Calu3 (cell line): ENCODE measurements around the gene FEM1C. TPM values are rescaled to one million over a fixed set of nuclear protein-coding genes. Genes with fewer than 3 reads are reported as not detected.
"Not testable (repeated sequence)": the region's sequence is repeated elsewhere in the genome, so short reads cannot be mapped to it uniquely, and the experiment has no call there.

Experiments
- BruUV-seq: library from RNA; stranded (reverse); fragments of 400-500 nt; replicated peaks from 2 replicates; lab custom pipeline; 2021; lab: Mats Ljungman, UMichigan
- CTCF ChIA-PET: fragments of 300-600 bp; sonication (Branson Sonifier 250); formaldehyde crosslinking; loops from one replicate; lab custom pipeline; 2022; ENCODE audit warnings: antibody characterized with exemption; lab: Charles Lee
- DNase-seq: peaks from one replicate; pipeline ENCODE4 v3.0.0; 2022
- H3K27ac Mint-ChIP-seq: one replicate; pipeline ENCODE4 v1.8.0; 2022; ENCODE audit warnings: mixed read lengths; ENCODE audit not compliant: unreplicated experiment
- H3K27me3 Mint-ChIP-seq: one replicate; pipeline ENCODE4 v1.8.0; 2022; ENCODE audit warnings: mixed read lengths; ENCODE audit not compliant: unreplicated experiment
- H3K36me3 Mint-ChIP-seq: one replicate; pipeline ENCODE4 v1.8.0; 2022; ENCODE audit warnings: mild to moderate bottlenecking, moderate library complexity, mixed read lengths; ENCODE audit not compliant: insufficient read depth, unreplicated experiment
- H3K4me1 Mint-ChIP-seq: one replicate; pipeline ENCODE4 v1.8.0; 2022; ENCODE audit warnings: mild to moderate bottlenecking, low read depth, mixed read lengths; ENCODE audit not compliant: unreplicated experiment
- H3K4me3 Mint-ChIP-seq: one replicate; pipeline ENCODE4 v1.8.0; 2022; ENCODE audit warnings: mild to moderate bottlenecking, low read depth, moderate library complexity, mixed read lengths; ENCODE audit not compliant: unreplicated experiment
- H3K9me3 Mint-ChIP-seq: one replicate; pipeline ENCODE4 v1.8.0; 2022; ENCODE audit warnings: low read depth, mixed read lengths; ENCODE audit not compliant: unreplicated experiment
- intact Hi-C: fragments of 100-400 bp; cut with micrococcal nuclease; formaldehyde crosslinking; loops from one replicate; pipeline ENCODE4 v1.10.0; 2022; ENCODE audit not compliant: unreplicated experiment
- total RNA-seq: library from RNA; stranded (reverse); gene quantifications from 2 replicates; pipeline ENCODE4 v1.2.3, GENCODE V29; 2022
- TF ChIP-seq, protein P1 (sequence below): fragments of 200-600 bp; IDR thresholded peaks from one replicate; pipeline ENCODE4 v1.8.0; 2022; ENCODE audit warnings: antibody characterized with exemption; ENCODE audit not compliant: unreplicated experiment

Gene FEM1C
- total RNA-seq, 1 experiment from 2014 or later = 42.8 TPM

- no TSS peak for BruUV-seq
- Mint-ChIP-seq H3K36me3 (no peaks in the 10 kb centered on the region), H3K4me1 (peaks cover under 1% of the 10 kb centered on the region), H3K9me3 (peaks cover 3% of the 10 kb centered on the region), H3K27ac (no peak overlapping the region), H3K27me3 (no peaks in the 10 kb centered on the region), H3K4me3 (no peak overlapping the region)
- CTCF ChIA-PET = no interaction called here
- TF ChIP-seq, protein P1, sequence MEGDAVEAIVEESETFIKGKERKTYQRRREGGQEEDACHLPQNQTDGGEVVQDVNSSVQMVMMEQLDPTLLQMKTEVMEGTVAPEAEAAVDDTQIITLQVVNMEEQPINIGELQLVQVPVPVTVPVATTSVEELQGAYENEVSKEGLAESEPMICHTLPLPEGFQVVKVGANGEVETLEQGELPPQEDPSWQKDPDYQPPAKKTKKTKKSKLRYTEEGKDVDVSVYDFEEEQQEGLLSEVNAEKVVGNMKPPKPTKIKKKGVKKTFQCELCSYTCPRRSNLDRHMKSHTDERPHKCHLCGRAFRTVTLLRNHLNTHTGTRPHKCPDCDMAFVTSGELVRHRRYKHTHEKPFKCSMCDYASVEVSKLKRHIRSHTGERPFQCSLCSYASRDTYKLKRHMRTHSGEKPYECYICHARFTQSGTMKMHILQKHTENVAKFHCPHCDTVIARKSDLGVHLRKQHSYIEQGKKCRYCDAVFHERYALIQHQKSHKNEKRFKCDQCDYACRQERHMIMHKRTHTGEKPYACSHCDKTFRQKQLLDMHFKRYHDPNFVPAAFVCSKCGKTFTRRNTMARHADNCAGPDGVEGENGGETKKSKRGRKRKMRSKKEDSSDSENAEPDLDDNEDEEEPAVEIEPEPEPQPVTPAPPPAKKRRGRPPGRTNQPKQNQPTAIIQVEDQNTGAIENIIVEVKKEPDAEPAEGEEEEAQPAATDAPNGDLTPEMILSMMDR = no peak
- intact Hi-C loops = no loop called here
- DNase-seq = no peak
Measured at GRCh38 chr5:115480900-115481299, 63.7 kb downstream of the FEM1C start.

DNA sequence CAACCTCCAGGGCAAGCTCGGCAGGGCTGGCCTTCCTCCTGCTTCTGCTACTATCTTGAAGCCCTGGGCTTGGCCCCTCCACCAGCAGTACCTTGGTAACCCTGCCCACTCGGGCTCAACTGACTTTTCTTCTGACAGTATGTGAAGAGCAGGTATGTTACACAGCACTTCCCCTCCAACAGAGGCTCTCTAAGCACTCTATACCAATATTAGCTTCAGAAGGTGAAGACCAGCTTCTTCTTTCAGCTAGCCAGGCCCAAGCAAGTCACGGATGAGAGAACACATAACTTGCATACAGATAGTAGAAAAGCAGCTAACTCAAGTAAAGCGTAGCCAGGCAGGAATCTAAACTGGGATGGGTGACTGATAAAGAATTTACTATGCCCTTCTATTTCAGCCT is 64.3 kb downstream of the FEM1C start:
- no peak for DNase-seq
- H3K9me3 Mint-ChIP-seq = peaks cover 3% of the 10 kb centered on the region
- H3K4me3 Mint-ChIP-seq = no peak overlapping the region
- TF ChIP-seq, protein P1 = no peak
- no peaks in the 10 kb centered on the region for H3K36me3 Mint-ChIP-seq
- no peak overlapping the region for H3K27ac Mint-ChIP-seq
- BruUV-seq = no TSS peak
- intact Hi-C loops = no loop called here
- CTCF ChIA-PET = no interaction called here
- no peaks in the 10 kb centered on the region for H3K27me3 Mint-ChIP-seq
- H3K4me1 Mint-ChIP-seq = no peaks in the 10 kb centered on the region

- BruUV-seq, CTCF ChIA-PET, H3K4me3 Mint-ChIP-seq, H3K9me3 Mint-ChIP-seq, DNase-seq, H3K27me3 Mint-ChIP-seq, intact Hi-C loops, H3K4me1 Mint-ChIP-seq, H3K27ac Mint-ChIP-seq, H3K36me3 Mint-ChIP-seq: not testable (repeated sequence)
Measured at GRCh38 chr5:115479166-115479873, 65.3 kb downstream of the FEM1C start.

DNA sequence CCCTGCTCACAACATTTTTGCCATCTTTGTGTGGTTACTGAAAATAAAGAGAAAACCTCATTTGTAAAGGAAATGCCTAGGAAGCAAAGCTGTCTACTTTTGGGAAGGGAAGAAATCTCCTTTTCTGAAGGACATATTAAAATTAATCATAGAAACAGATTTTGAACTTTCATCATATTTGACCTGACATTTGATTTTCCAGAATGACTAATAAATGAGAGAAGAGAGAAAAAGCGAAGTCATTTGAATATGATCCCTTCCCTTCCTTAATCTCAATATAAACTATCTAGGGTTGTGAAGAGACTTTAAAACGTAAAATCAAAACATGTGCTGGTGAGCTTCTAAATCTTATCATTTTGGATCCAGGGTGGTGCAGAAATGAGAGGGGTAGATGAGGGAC is 66.3 kb downstream of the FEM1C start:
- TF ChIP-seq, protein P1 = no peak
- Mint-ChIP-seq H3K36me3 (no peaks in the 10 kb centered on the region), H3K9me3 (peaks cover 3% of the 10 kb centered on the region), H3K27me3 (no peaks in the 10 kb centered on the region), H3K4me1 (no peaks in the 10 kb centered on the region), H3K4me3 (no peak overlapping the region), H3K27ac (no peak overlapping the region)
- no peak for DNase-seq
- no TSS peak for BruUV-seq
- CTCF ChIA-PET = interaction anchor here (0.6 kb wide), 1 partner anchor 362 kb away, joined by 4 read pairs; no protein-coding TSS in a partner anchor
- intact Hi-C loops = no loop called here

DNA sequence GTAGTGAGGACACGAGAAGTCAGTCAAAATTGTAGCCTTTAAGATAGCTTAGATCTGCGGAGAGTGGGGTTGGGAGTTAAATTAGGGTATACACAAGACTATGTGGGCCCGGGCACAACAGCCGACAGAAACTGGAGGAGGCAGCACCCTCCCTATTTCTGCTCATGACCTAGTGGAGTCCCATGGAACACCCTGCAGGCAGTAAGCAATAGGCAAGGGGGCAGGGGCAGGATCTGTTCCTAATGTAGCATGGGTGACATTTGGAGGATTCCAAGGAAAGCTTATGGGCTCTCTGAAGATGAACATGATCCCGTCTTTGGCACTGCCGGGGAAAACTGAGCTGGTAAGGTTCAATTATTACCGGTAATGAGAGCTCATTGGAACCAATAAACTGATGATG is 67.0 kb downstream of the FEM1C start:
- no TSS peak for BruUV-seq
- H3K36me3 Mint-ChIP-seq = no peaks in the 10 kb centered on the region
- H3K9me3 Mint-ChIP-seq = peaks cover 3% of the 10 kb centered on the region
- CTCF ChIA-PET = no interaction called here
- intact Hi-C loops = no loop called here
- H3K4me3 Mint-ChIP-seq = no peak overlapping the region
- TF ChIP-seq, protein P1 = no peak
- H3K27ac Mint-ChIP-seq = no peak overlapping the region
- H3K4me1 Mint-ChIP-seq = peaks cover 3% of the 10 kb centered on the region
- no peaks in the 10 kb centered on the region for H3K27me3 Mint-ChIP-seq
- no peak for DNase-seq
